ENCODE data around the gene RIMKLA. TPM values are rescaled to one million over a fixed set of nuclear protein-coding genes. Genes with fewer than 3 reads are reported as not detected.
A peak's percentile ranks its signal among the peaks of the same experiment; 100 is the strongest.

RIMKLA gene
- total RNA-seq, 2 experiments from 2014 or later: 6.7 to 8.9 TPM

GRCh38 chr1:42462828-42463763 lies 82.5 kb downstream of the RIMKLA start, which contains the start of gene CCDC30:
CCDC30 (plus strand) TSS chr1:42463286; CDS start chr1:42480552, 17,266 bp downstream.
- ChIA-PET CTCF (no interaction called here), POLR2A (no interaction called here)
- no peaks in the 10 kb centered on the region for H3K27me3 Mint-ChIP-seq
- no peaks in the 10 kb centered on the region for H3K9me3 Mint-ChIP-seq (ENCODE audit: low read depth)
- ATAC-seq (peak; percentile 100), DNase-seq (peak; percentile 97)
- H3K27ac Mint-ChIP-seq: peak within 1 kb of the TSS; percentile 73
- peaks cover 31% of the 10 kb centered on the region for H3K4me1 Mint-ChIP-seq
- intact Hi-C loops (cut with DNase I, micrococcal nuclease): loop anchor here (1.0 to 5.0 kb wide), 9 partner anchors 128 to 1244 kb away; partner anchors contain the start of genes PPIH (in 2 of the 2), C1orf50 (in 1 of the 2), ERMAP (in 1 of the 2) and FOXJ3 (in 1 of the 2)
- H3K4me3 Mint-ChIP-seq: peak within 1 kb of the TSS; percentile 77
- H3K36me3 Mint-ChIP-seq (ENCODE audit: low read depth): peaks cover 26% of the 10 kb centered on the region

GRCh38 chr1:42463921-42464320 lies 83.3 kb downstream of the RIMKLA start:
- no peak overlapping the region for H3K27ac Mint-ChIP-seq
- H3K4me1 Mint-ChIP-seq: peaks cover 28% of the 10 kb centered on the region
- peaks cover 2% of the 10 kb centered on the region for H3K27me3 Mint-ChIP-seq
- H3K9me3 Mint-ChIP-seq (ENCODE audit: low read depth): no peaks in the 10 kb centered on the region
- intact Hi-C loops (cut with DNase I, micrococcal nuclease): loop anchor here (1.0 to 5.0 kb wide), 9 partner anchors 129 to 1243 kb away; partner anchors contain the start of genes PPIH (in 2 of the 2), C1orf50 (in 1 of the 2), ERMAP (in 1 of the 2) and FOXJ3 (in 1 of the 2)
- CTCF ChIA-PET: no interaction called here
- POLR2A ChIA-PET: no interaction called here
- no peak for ATAC-seq
- H3K4me3 Mint-ChIP-seq: peak overlapping the region; percentile 77
- H3K36me3 Mint-ChIP-seq (ENCODE audit: low read depth): peaks cover 18% of the 10 kb centered on the region
- no peak for DNase-seq

- intact Hi-C loops (cut with DNase I, micrococcal nuclease): no loop called here
- ChIA-PET CTCF (no interaction called here), POLR2A (no interaction called here)
- ATAC-seq: no peak
- Mint-ChIP-seq H3K27ac (no peak overlapping the region), H3K27me3 (peaks cover 2% of the 10 kb centered on the region), H3K4me3 (no peak overlapping the region), H3K36me3 (ENCODE audit: low read depth) (peaks cover 5% of the 10 kb centered on the region), H3K9me3 (ENCODE audit: low read depth) (no peaks in the 10 kb centered on the region), H3K4me1 (peaks cover 22% of the 10 kb centered on the region)
- no peak for DNase-seq
These were observed 85.4 kb downstream of the RIMKLA start for GRCh38 chr1:42466030-42466429.

- no peaks in the 10 kb centered on the region for H3K4me1 Mint-ChIP-seq
- peaks cover 2% of the 10 kb centered on the region for H3K27me3 Mint-ChIP-seq
- no peak overlapping the region for H3K4me3 Mint-ChIP-seq
- no peak overlapping the region for H3K27ac Mint-ChIP-seq
- ATAC-seq (no peak), DNase-seq (no peak)
- intact Hi-C loops (cut with DNase I, micrococcal nuclease): no loop called here
- H3K36me3 Mint-ChIP-seq (ENCODE audit: low read depth): no peaks in the 10 kb centered on the region
- ChIA-PET POLR2A (no interaction called here), CTCF (no interaction called here)
- H3K9me3 Mint-ChIP-seq (ENCODE audit: low read depth): no peaks in the 10 kb centered on the region
These were observed 89.1 kb downstream of the RIMKLA start for GRCh38 chr1:42469727-42470126.

Other genes starting within 250 kb of the RIMKLA start
- not detected for gene GUCA2B, start 227.4 kb upstream of the RIMKLA start, total RNA-seq
- not detected for gene GUCA2A, start 216.0 kb upstream of the RIMKLA start, total RNA-seq
- gene FOXJ3, start 45.6 kb upstream of the RIMKLA start, total RNA-seq: 10 to 100 TPM; 44.1 to 54.0 TPM
- gene ZMYND12, start 75.2 kb downstream of the RIMKLA start, total RNA-seq: 1 to 10 TPM in 1 of 2 experiments, under 1 TPM in 1; 0.64 to 1.6 TPM
- gene PPCS, start 75.8 kb downstream of the RIMKLA start, total RNA-seq: 10 to 100 TPM; 47.3 to 47.6 TPM
- 1 to 10 TPM; 1.3 to 2.3 TPM for gene CCDC30, start 82.5 kb downstream of the RIMKLA start, total RNA-seq